HepG2 (cell line): ENCODE measurements around the gene LRRFIP2. TPM values are rescaled to one million over a fixed set of nuclear protein-coding genes. Genes with fewer than 3 reads are reported as not detected.

ENCODE experiments used
- ASH2L ChIP-seq: fragments of 300-600, 200-600 bp; sonication (generic); IDR thresholded peaks from 2 replicates; pipeline ENCODE4 v1.7.0; 2017; ENCODE audit warnings: low read depth, mild to moderate bottlenecking, moderate library complexity, mixed read lengths, low read length; ENCODE audit not compliant: insufficient read length
- CENPT ChIP-seq: sonication (generic); formaldehyde crosslinking; IDR thresholded peaks from 2 replicates; pipeline ENCODE4 v1.8.0; 2022; ENCODE audit warnings: low read depth, mild to moderate bottlenecking, moderate library complexity, missing genetic modification reagents
- HNF4A ChIP-seq: sonication (generic); formaldehyde crosslinking; IDR thresholded peaks from 2 replicates; pipeline ENCODE4 v1.4.0; 2020; ENCODE audit warnings: missing genetic modification reagents
- HNF4G ChIP-seq, 2 experiments: sonication (generic) in 1 of 2; formaldehyde crosslinking in 1 of 2; IDR thresholded peaks; 2 replicates each; pipeline versions ENCODE4 v1.4.0 to v1.6.1; 2011 to 2020; ENCODE audit warnings: borderline replicate concordance in 2 of 2, low read depth in 2 of 2, mild to moderate bottlenecking in 2 of 2, low read length in 1 of 2, missing genetic modification reagents in 1 of 2, moderate library complexity in 1 of 2
- SOX13 ChIP-seq, 3 experiments: fragments of 450-650 bp in 1 of 3; sonication (generic) in 1 of 3; formaldehyde crosslinking in 1 of 3; IDR thresholded peaks in 2 of 3; conservative IDR thresholded peaks in 1 of 3; 2 replicates each; pipeline versions ENCODE4 v1.5.0 to v1.6.1; 2016 to 2020; ENCODE audit warnings: antibody characterized with exemption in 1 of 3, mild to moderate bottlenecking in 1 of 3, missing compliant biosample characterization in 1 of 3, missing genetic modification reagents in 1 of 3, moderate library complexity in 1 of 3
- ZMYM3 ChIP-seq: sonication (generic); formaldehyde crosslinking; IDR thresholded peaks from 2 replicates; pipeline ENCODE4 v1.5.1; 2020; ENCODE audit warnings: mild to moderate bottlenecking, missing genetic modification reagents
- ZMYM4 ChIP-seq: sonication (generic); formaldehyde crosslinking; IDR thresholded peaks from 2 replicates; pipeline ENCODE4 v1.8.1; 2023; ENCODE audit warnings: mild to moderate bottlenecking, missing genetic modification reagents
- ZNF510 ChIP-seq: sonication (generic); formaldehyde crosslinking; IDR thresholded peaks from 2 replicates; pipeline ENCODE4 v1.4.0; 2020; ENCODE audit warnings: low read depth, mild to moderate bottlenecking, missing genetic modification reagents
- polyA plus RNA-seq, 8 experiments: library from polyadenylated mRNA; depleted of rRNA in 3 of 8; stranded (reverse) in 7 of 8; unstranded in 1 of 8; fragments of >200 nt; fragmentation: Illumina TruSeq in 4 of 8; extraction: Trizol in 4 of 8; gene quantifications; 2 replicates each; pipeline versions ENCODE4 v1.2.1 to v1.2.3, GENCODE V29; 2011 to 2016; ENCODE audit warnings: low read depth in 4 of 8, missing spikeins in 1 of 8, mixed read lengths in 1 of 8; ENCODE audit not compliant: insufficient read depth in 1 of 8
- total RNA-seq, 5 experiments: library from RNA; depleted of rRNA; stranded (reverse); fragments of >200 nt; fragmentation: Illumina TruSeq; extraction: Trizol; gene quantifications; 2 replicates each; pipeline ENCODE4 v1.2.3, GENCODE V29; 2016; ENCODE audit warnings: low read depth in 1 of 5
- TF ChIP-seq, protein P1 (sequence below): IDR thresholded peaks from 2 replicates; pipeline ENCODE4 v1.4.0; 2020; ENCODE audit warnings: mild to moderate bottlenecking, missing genetic modification reagents
- TF ChIP-seq, protein P2 (sequence below): sonication (generic); formaldehyde crosslinking; IDR thresholded peaks from 2 replicates; pipeline ENCODE4 v1.5.1; 2020; ENCODE audit warnings: mild to moderate bottlenecking, missing genetic modification reagents
- TF ChIP-seq, protein P3 (sequence below), 2 experiments: IDR thresholded peaks; 2 replicates each; pipeline ENCODE4 v1.6.1; 2011 to 2012; ENCODE audit warnings: low read length in 2 of 2, borderline replicate concordance in 1 of 2, low read depth in 1 of 2, mild to moderate bottlenecking in 1 of 2, moderate library complexity in 1 of 2
- TF ChIP-seq, protein P4 (sequence below): sonication (generic); formaldehyde crosslinking; IDR thresholded peaks from 2 replicates; pipeline ENCODE4 v1.8.0; 2022; ENCODE audit warnings: mild to moderate bottlenecking, missing genetic modification reagents

Gene LRRFIP2
- total and polyA plus RNA-seq, 2 of the 13 experiments (the other 11 are each of a cell fraction or from before 2014, with no cell fraction given) = 13.5 to 32.2 TPM

DNA sequence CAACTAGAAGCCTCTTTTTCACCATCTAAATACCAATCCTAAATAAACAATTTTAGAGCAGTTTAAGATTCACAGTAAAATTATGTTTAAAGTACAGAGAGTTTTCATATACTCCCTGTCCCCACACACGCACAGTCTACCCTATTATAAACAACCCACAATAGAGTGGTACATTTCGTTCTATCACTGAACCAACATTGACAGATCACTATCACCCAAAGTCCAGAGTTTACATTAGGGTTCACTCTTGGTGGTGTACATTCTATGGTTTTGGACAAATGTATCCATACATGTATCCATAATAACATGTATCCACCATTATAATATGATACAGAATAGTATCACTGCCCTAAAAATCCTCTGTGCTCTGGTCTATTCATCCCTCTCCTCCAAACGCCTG lies 92.1 kb downstream of the LRRFIP2 start (continued):
- TF ChIP-seq, protein P1, sequence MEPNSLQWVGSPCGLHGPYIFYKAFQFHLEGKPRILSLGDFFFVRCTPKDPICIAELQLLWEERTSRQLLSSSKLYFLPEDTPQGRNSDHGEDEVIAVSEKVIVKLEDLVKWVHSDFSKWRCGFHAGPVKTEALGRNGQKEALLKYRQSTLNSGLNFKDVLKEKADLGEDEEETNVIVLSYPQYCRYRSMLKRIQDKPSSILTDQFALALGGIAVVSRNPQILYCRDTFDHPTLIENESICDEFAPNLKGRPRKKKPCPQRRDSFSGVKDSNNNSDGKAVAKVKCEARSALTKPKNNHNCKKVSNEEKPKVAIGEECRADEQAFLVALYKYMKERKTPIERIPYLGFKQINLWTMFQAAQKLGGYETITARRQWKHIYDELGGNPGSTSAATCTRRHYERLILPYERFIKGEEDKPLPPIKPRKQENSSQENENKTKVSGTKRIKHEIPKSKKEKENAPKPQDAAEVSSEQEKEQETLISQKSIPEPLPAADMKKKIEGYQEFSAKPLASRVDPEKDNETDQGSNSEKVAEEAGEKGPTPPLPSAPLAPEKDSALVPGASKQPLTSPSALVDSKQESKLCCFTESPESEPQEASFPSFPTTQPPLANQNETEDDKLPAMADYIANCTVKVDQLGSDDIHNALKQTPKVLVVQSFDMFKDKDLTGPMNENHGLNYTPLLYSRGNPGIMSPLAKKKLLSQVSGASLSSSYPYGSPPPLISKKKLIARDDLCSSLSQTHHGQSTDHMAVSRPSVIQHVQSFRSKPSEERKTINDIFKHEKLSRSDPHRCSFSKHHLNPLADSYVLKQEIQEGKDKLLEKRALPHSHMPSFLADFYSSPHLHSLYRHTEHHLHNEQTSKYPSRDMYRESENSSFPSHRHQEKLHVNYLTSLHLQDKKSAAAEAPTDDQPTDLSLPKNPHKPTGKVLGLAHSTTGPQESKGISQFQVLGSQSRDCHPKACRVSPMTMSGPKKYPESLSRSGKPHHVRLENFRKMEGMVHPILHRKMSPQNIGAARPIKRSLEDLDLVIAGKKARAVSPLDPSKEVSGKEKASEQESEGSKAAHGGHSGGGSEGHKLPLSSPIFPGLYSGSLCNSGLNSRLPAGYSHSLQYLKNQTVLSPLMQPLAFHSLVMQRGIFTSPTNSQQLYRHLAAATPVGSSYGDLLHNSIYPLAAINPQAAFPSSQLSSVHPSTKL (CRISPR knock-in tag) = peak; percentile 69
- no peak for TF ChIP-seq SOX13 (IDR thresholded peaks at IDR 0.05)
- peak in 1 of 2 experiments; percentile 86; a peak in 2 of 4 replicates for TF ChIP-seq SOX13 (CRISPR knock-in tag; conservative IDR thresholded peaks at IDR 0.05 in 1 of 2, IDR thresholded peaks at IDR 0.05 in 1 of 2)
- TF ChIP-seq HNF4G (IDR thresholded peaks at IDR 0.05; ENCODE audit: borderline replicate concordance, low read depth, low read length) = 0 out of 2 replicates have a peak, but pooled peaks have one; percentile 6
- no peak for TF ChIP-seq HNF4G (CRISPR knock-in tag; IDR thresholded peaks at IDR 0.05; ENCODE audit: borderline replicate concordance, low read depth)
- TF ChIP-seq, protein P2, sequence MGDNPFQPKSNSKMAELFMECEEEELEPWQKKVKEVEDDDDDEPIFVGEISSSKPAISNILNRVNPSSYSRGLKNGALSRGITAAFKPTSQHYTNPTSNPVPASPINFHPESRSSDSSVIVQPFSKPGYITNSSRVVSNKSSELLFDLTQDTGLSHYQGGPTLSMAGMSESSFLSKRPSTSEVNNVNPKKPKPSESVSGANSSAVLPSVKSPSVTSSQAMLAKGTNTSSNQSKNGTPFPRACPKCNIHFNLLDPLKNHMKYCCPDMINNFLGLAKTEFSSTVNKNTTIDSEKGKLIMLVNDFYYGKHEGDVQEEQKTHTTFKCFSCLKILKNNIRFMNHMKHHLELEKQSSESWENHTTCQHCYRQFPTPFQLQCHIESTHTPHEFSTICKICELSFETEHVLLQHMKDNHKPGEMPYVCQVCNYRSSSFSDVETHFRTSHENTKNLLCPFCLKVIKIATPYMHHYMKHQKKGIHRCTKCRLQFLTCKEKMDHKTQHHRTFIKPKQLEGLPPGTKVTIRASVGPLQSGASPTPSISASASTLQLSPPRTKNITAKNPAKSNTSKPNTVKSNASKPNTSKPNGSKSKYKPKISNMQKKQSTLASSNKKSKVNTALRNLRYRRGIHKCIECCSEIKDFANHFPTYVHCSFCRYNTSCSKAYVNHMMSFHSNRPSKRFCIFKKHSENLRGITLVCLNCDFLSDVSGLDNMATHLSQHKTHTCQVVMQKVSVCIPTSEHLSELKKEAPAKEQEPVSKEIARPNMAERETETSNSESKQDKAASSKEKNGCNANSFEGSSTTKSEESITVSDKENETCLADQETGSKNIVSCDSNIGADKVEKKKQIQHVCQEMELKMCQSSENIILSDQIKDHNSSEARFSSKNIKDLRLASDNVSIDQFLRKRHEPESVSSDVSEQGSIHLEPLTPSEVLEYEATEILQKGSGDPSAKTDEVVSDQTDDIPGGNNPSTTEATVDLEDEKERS (CRISPR knock-in tag) = no peak
- TF ChIP-seq ZNF510 = no peak
- no peak for TF ChIP-seq CENPT (CRISPR knock-in tag)
- TF ChIP-seq HNF4A = peak; percentile 83
- TF ChIP-seq, protein P3, sequence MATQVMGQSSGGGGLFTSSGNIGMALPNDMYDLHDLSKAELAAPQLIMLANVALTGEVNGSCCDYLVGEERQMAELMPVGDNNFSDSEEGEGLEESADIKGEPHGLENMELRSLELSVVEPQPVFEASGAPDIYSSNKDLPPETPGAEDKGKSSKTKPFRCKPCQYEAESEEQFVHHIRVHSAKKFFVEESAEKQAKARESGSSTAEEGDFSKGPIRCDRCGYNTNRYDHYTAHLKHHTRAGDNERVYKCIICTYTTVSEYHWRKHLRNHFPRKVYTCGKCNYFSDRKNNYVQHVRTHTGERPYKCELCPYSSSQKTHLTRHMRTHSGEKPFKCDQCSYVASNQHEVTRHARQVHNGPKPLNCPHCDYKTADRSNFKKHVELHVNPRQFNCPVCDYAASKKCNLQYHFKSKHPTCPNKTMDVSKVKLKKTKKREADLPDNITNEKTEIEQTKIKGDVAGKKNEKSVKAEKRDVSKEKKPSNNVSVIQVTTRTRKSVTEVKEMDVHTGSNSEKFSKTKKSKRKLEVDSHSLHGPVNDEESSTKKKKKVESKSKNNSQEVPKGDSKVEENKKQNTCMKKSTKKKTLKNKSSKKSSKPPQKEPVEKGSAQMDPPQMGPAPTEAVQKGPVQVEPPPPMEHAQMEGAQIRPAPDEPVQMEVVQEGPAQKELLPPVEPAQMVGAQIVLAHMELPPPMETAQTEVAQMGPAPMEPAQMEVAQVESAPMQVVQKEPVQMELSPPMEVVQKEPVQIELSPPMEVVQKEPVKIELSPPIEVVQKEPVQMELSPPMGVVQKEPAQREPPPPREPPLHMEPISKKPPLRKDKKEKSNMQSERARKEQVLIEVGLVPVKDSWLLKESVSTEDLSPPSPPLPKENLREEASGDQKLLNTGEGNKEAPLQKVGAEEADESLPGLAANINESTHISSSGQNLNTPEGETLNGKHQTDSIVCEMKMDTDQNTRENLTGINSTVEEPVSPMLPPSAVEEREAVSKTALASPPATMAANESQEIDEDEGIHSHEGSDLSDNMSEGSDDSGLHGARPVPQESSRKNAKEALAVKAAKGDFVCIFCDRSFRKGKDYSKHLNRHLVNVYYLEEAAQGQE (IDR thresholded peaks at IDR 0.05; ENCODE audit: borderline replicate concordance in 1 of 2, low read depth in 1 of 2, low read length in 2 of 2) = no peak
- peak; percentile 22 for TF ChIP-seq ASH2L
- TF ChIP-seq ZMYM4 (CRISPR knock-in tag) = peak; percentile 49; the same call in 1 of the 2 replicates
- no peak for TF ChIP-seq ZMYM3
- TF ChIP-seq, protein P4, sequence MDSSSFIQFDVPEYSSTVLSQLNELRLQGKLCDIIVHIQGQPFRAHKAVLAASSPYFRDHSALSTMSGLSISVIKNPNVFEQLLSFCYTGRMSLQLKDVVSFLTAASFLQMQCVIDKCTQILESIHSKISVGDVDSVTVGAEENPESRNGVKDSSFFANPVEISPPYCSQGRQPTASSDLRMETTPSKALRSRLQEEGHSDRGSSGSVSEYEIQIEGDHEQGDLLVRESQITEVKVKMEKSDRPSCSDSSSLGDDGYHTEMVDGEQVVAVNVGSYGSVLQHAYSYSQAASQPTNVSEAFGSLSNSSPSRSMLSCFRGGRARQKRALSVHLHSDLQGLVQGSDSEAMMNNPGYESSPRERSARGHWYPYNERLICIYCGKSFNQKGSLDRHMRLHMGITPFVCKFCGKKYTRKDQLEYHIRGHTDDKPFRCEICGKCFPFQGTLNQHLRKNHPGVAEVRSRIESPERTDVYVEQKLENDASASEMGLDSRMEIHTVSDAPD (CRISPR knock-in tag) = no peak
